ENCODE data around the gene SH3D19.
"Not testable (repeated sequence)": the region's sequence is repeated elsewhere in the genome, so short reads cannot be mapped to it uniquely, and the experiment has no call there.

Gene SH3D19

DNA sequence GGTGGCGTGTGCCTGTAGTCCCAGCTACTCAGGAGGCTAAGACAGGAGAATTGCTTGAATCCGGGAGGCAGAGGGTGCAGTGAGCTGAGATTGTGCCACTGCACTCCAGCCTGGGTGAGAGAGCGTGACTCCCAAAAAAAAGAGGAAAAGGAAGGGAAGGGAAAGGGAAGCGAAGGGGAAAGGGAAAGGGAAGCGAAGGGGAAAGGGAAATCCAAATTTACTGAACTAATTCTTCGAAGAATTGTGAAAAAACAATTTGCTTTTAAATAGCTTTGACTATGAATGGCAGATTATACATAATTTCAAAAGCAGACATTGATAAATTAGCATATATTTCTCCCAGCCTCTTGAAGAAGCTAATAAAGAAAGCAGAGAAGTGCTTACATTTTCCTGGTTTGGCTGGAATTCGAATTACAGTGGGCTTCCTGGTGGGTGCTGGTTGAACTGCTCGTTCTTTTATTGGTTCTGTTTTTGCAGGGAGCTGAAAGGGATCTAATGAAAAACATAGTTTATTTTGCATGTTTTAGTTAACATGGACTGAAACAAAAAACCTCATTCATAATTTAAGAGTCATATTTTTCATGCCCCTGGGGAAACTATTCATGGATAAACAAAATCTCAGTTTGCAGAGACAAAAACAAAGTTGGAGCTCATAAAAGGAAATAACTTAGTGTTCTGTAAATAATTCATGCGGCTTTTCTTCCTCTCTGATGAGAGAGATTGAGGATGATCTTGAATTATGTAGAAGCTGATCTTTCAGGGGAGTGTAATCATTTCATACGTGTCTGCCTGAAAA is 160.0 kb downstream of the SH3D19 start:
- no peak overlapping the region for H3K4me3 ChIP-seq (ENCODE audit: low read length)
- TF ChIP-seq ZNF274 (IDR thresholded peaks at IDR 0.05; ENCODE audit: low read depth, low read length) = no peak

DNA sequence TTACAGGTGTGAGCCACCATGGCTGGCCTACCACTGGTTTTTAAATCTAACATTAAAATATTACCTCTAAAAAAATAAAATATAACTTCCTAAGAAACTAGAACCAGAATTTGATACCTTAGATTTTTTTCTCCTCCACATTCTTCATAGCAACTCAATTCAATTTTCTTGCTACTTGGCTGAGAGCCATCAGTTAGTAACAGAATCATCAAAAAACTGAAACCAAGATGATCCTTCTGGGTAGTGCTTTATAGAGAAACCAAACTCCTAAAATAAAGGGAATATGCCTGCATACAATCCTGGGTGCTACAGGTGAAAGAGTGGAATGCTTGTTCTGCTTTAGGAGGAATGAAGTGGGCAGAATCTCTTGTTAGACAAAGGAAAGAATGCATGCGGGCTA is 161.6 kb downstream of the SH3D19 start:
- H3K4me3 ChIP-seq (ENCODE audit: low read length) = no peak overlapping the region
- TF ChIP-seq ZNF274 (IDR thresholded peaks at IDR 0.05; ENCODE audit: low read depth, low read length) = no peak

DNA sequence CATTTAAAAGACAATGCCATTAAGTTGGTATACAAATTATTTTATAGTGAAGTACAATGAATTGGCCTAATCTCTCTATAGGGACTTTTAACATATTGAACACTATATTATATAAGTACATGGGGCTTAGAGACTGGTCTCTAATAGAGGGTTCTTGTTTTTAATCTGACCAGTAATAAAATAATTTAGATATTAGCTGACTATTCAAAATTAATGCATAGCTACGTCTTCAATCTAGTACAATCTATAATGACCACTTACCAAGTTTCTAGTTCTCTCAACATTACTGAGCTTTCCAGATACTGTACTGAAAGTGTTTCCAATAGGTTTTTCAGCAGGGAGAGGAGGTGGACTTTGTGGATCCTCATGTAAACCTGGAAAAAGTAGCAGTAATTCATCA is 166.4 kb downstream of the SH3D19 start:
- H3K4me3 ChIP-seq (ENCODE audit: low read length) = no peak overlapping the region
- TF ChIP-seq ZNF274 (IDR thresholded peaks at IDR 0.05; ENCODE audit: low read depth, low read length) = no peak

- no peak overlapping the region for H3K4me3 ChIP-seq (ENCODE audit: low read length)
- no peak for TF ChIP-seq ZNF274 (IDR thresholded peaks at IDR 0.05; ENCODE audit: low read depth, low read length)
Measured at GRCh38 chr4:151157543-151157942, 167.9 kb downstream of the SH3D19 start.

- no peak overlapping the region for H3K4me3 ChIP-seq (ENCODE audit: low read length)
- TF ChIP-seq ZNF274 (IDR thresholded peaks at IDR 0.05; ENCODE audit: low read depth, low read length) = no peak
Measured at GRCh38 chr4:151153585-151153984, 171.8 kb downstream of the SH3D19 start.

- TF ChIP-seq ZNF274 (IDR thresholded peaks at IDR 0.05; ENCODE audit: low read depth, low read length) = no peak
- H3K4me3 ChIP-seq (ENCODE audit: low read length) = no peak overlapping the region
Measured at GRCh38 chr4:151152028-151152427, 173.4 kb downstream of the SH3D19 start.

DNA sequence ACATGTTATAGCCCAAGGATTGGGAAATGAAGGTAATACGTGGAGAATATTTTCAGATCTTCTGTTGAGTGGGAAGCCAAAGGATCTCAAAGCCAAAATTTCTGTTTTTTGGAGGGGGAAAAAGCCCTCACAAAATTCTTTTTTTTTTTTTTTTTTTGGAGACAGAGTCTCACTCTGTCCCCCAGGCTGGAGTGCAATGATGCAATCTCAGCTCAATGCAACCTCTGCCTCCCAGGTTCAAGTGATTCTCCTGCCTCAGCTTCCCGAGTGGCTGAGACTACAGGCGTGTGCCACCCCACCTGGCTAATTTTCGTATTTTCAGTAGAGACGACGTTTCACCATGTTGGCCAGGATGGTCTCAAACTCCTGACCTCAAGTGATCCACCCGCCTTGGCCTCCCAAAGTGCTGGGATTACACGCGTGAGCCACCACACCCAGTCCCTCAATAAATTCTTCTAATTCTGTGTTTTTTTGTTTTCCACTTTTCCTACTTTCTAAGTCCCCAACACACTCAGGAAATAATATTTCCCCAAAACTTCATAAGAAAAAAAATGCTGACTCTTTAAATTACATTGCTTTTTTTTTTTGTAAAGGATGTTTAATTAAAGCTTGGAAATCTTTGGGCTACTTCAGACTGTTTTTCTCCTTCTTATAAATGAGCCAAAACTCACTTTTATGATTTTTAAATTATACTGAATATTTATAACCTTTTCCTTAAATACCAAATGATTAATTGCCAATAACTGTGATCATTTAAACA is 174.4 kb downstream of the SH3D19 start:
- no peak overlapping the region for H3K4me3 ChIP-seq (ENCODE audit: low read length)
- no peak for TF ChIP-seq ZNF274 (IDR thresholded peaks at IDR 0.05; ENCODE audit: low read depth, low read length)

DNA sequence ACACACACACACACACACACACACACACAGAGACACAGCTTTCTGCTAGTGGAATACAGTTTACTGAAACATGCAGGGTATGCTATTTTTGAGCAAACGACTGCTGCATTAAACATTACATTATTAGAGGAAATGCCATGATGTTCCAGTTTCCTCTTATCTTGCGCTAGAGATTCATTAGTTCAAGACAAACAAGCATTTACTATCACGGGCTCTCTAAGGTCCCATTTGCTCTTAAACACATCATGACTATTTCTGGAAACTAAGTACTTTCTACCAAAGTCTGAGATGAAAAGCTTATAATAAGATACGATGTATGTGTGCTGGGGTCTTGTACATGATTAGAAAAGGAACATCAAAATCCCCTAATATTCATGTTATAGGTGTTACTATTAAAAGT is 177.1 kb downstream of the SH3D19 start:
- TF ChIP-seq ZNF274 (IDR thresholded peaks at IDR 0.05; ENCODE audit: low read depth, low read length) = no peak
- H3K4me3 ChIP-seq (ENCODE audit: low read length) = no peak overlapping the region

DNA sequence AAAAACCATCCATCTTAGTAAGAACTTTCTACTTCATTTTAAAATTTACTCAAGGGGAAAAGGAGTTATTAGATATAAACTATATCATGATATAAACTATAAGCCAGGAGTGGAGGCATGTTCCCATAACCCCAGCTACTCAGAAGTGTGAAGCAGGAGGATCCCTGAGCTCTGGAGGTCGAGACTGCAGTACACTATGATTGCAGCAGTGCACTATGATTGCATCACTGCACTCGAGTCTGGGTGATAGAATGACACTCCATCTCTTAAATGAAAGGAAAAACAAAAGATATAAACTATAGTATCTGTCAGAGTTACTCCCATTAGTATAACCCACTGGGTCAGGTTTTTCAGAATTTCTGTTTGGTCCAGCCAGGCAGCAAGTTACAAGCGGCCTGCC is 178.4 kb downstream of the SH3D19 start:
- H3K4me3 ChIP-seq (ENCODE audit: low read length) = no peak overlapping the region
- no peak for TF ChIP-seq ZNF274 (IDR thresholded peaks at IDR 0.05; ENCODE audit: low read depth, low read length)

- TF ChIP-seq ZNF274 (IDR thresholded peaks at IDR 0.05; ENCODE audit: low read depth, low read length) = no peak
- no peak overlapping the region for H3K4me3 ChIP-seq (ENCODE audit: low read length)
Measured at GRCh38 chr4:151144329-151145072, 180.9 kb downstream of the SH3D19 start.

GRCh38 chr4:151143811-151144210 is 181.6 kb downstream of the SH3D19 start:
- TF ChIP-seq ZNF274 (IDR thresholded peaks at IDR 0.05; ENCODE audit: low read depth, low read length) = no peak
- H3K4me3 ChIP-seq (ENCODE audit: low read length) = no peak overlapping the region

DNA sequence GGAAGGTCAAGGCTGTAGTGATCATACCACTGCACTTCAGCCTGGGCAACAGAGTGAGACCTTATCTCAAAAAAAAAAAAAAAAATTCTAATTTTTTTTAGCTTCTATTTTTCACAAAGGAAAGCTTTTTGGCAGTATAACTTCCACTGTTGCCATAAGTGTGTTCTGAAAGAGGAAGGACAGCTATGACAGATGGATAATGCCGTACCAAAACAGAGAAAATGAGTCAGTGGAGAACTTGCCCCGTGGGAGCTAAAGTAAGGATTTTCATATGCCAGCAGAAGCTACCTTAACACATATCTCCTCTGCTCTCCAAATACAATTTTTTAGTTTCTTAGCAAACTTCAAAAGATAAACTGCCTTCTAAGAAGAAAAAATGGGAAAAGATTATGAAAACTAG is 182.2 kb downstream of the SH3D19 start:
- TF ChIP-seq ZNF274 (IDR thresholded peaks at IDR 0.05; ENCODE audit: low read depth, low read length) = no peak
- no peak overlapping the region for H3K4me3 ChIP-seq (ENCODE audit: low read length)

DNA sequence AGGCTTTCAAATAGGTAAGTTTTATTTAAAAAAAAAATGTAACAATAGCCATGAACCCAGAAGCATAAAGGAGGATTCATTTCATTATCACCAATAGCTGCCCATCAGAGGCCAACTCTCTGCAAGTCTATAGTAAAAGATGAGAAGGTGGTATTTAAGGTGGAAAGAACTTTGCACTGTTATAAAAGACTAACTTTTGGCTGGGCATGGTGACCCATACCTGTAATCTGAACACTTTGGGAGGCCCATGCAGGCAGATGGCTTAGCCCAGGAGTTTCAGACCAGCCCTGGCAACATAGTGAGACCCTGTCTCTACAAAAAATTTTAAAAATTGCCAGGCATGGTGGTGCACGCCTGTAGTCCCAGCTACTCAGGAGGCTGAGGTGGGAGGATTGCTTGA is 182.6 kb downstream of the SH3D19 start:
- no peak for TF ChIP-seq ZNF274 (IDR thresholded peaks at IDR 0.05; ENCODE audit: low read depth, low read length)

DNA sequence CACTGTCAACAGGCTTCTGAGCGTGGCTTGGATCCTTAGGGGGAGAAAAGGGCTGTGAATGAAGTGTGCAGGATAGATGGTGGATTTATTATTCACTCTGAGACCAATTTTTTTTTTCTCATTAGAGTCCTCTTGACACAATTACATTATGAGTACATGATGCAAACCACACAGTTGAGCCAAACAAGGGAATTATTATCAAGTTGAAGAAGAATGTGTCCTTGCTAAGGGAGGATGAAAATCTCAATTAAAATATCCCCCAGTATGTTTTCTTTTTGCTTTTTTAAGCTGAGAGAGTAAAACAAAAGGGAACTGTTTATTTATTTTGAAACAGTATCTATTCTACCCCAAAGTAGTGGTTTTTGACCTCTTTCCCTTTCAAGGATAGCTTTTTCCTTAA is 185.6 kb downstream of the SH3D19 start:
- no peak overlapping the region for H3K4me3 ChIP-seq (ENCODE audit: low read length)
- no peak for TF ChIP-seq ZNF274 (IDR thresholded peaks at IDR 0.05; ENCODE audit: low read depth, low read length)

More for the DNA sequence above, 182.6 kb downstream of the SH3D19 start:
- H3K4me3 ChIP-seq (ENCODE audit: low read length) = no peak overlapping the region

DNA sequence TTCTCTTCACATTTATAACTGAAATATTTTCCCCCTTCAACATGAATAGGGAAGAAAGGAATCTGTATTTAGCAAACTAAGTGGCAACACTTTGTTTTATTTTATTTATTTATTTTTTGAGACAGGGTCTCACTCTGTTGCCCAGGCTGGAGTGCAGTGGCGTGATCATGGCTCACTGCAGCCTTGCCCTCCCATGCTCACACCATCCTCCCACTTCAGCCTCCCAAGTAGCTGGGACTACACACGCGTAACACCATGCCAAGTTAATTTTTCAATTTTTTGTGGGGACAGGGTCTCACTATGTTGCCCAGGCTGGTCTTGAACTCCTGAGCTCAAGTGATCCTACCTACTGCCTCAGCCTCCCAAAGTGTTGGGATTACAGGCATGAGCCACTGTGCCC is 189.4 kb downstream of the SH3D19 start:
- H3K4me3 ChIP-seq (ENCODE audit: low read length) = not testable (repeated sequence)
